GM23248 (cell line): ENCODE results near the gene MRM2. TPM values are rescaled to one million over a fixed set of nuclear protein-coding genes. Genes with fewer than 3 reads are reported as not detected.

ENCODE experiments used
- DNase-seq: peaks from one replicate; pipeline ENCODE4 v3.0.0-alpha.2; 2015
- H2AFZ ChIP-seq: fragments of 200-600 bp; sonication (generic); 2 replicates; pipeline ENCODE4 v1.6.1; 2016; ENCODE audit warnings: antibody characterized with exemption
- H3F3A ChIP-seq: fragments of 200-600 bp; sonication (generic); 2 replicates; pipeline ENCODE4 v1.6.1; 2016; ENCODE audit warnings: mild to moderate bottlenecking, antibody characterized with exemption, mixed run types; ENCODE audit not compliant: insufficient read depth
- H3K27ac ChIP-seq: fragments of 200-600 bp; sonication (generic); 2 replicates; pipeline ENCODE4 v1.5.1; 2016; ENCODE audit warnings: mild to moderate bottlenecking
- H3K27me3 ChIP-seq: fragments of 200-600 bp; sonication (generic); replicated peaks from 2 replicates; pipeline ENCODE4 v1.6.1; 2016; ENCODE audit warnings: mild to moderate bottlenecking; ENCODE audit not compliant: insufficient read depth
- H3K36me3 ChIP-seq: fragments of 200-600 bp; sonication (generic); 2 replicates; pipeline ENCODE4 v1.6.1; 2016; ENCODE audit warnings: low read depth, mild to moderate bottlenecking
- H3K4me1 ChIP-seq: fragments of 200-600 bp; sonication (generic); 2 replicates; pipeline ENCODE4 v1.6.1; 2016; ENCODE audit warnings: mild to moderate bottlenecking; ENCODE audit not compliant: insufficient read depth
- H3K4me2 ChIP-seq: fragments of 200-600 bp; sonication (generic); one replicate; pipeline ENCODE4 v1.6.1; 2016; ENCODE audit warnings: mild to moderate bottlenecking; ENCODE audit not compliant: unreplicated experiment
- H3K4me3 ChIP-seq: fragments of 200-600 bp; sonication (generic); 2 replicates; pipeline ENCODE4 v1.5.1; 2016; ENCODE audit warnings: mild to moderate bottlenecking
- H3K79me2 ChIP-seq: fragments of 200-600 bp; sonication (generic); 2 replicates; pipeline ENCODE4 v1.6.1; 2016; ENCODE audit warnings: mild to moderate bottlenecking; ENCODE audit not compliant: insufficient read depth
- H3K9ac ChIP-seq: fragments of 200-600 bp; sonication (generic); 2 replicates; pipeline ENCODE4 v1.6.1; 2016; ENCODE audit warnings: mild to moderate bottlenecking
- H3K9me2 ChIP-seq: fragments of 200-600 bp; sonication (generic); 2 replicates; pipeline ENCODE4 v1.6.1; 2016; ENCODE audit warnings: mixed run types, mild to moderate bottlenecking, moderate library complexity; ENCODE audit not compliant: insufficient read depth
- H3K9me3 ChIP-seq: fragments of 200-600 bp; sonication (generic); one replicate; pipeline ENCODE4 v1.6.1; 2017; ENCODE audit warnings: low read depth
- H4K20me1 ChIP-seq: fragments of 200-600 bp; sonication (generic); 2 replicates; pipeline ENCODE4 v1.6.0; 2016; ENCODE audit not compliant: insufficient read depth
- EZH2 ChIP-seq: fragments of 200-600 bp; sonication (generic); IDR thresholded peaks from 2 replicates; pipeline ENCODE4 v1.6.1; 2018; ENCODE audit warnings: antibody characterized with exemption, mild to moderate bottlenecking; ENCODE audit not compliant: insufficient read depth, poor library complexity, severe bottlenecking
- EZH2phosphoT487 ChIP-seq: fragments of 200-600 bp; sonication (generic); IDR thresholded peaks from 2 replicates; pipeline ENCODE4 v1.6.1; 2018; ENCODE audit warnings: antibody characterized with exemption, moderate library complexity, mild to moderate bottlenecking, low read depth; ENCODE audit not compliant: insufficient read depth
- WGBS, 2 experiments: methylation state at CpG; one replicate each; pipeline ENCODE4 v1.1.6; 2015 to 2017; ENCODE audit warnings: low lambda C conversion rate in 2 of 2, low coverage in 1 of 2; ENCODE audit errors: missing lambda C conversion rate in 2 of 2; 5-methylcytosine and 5-hydroxymethylcytosine counted together
- in situ Hi-C: fragments of 300-500 bp; cut with MboI; formaldehyde crosslinking; loops from 2 replicates; pipeline ENCODE4 v1.15.0; 2020
- polyA plus RNA-seq: library from polyadenylated mRNA; unstranded; fragments of >200 nt; fragmentation: Nextera tagmentation; extraction: Ambion mirVana; gene quantifications from 2 replicates; pipeline ENCODE4 v1.2.1, GENCODE V29; 2016
- total RNA-seq: library from RNA; depleted of rRNA; stranded (reverse); fragments of >200 nt; shearing (Covaris generic); gene quantifications from 2 replicates; pipeline ENCODE4 v1.2.3, GENCODE V29; 2014

Gene MRM2
- total and polyA plus RNA-seq, 2 experiments from 2014 or later, result 20.8 to 42.2 TPM

- TF ChIP-seq EZH2 (no peak), EZH2phosphoT487 (no peak)
- DNase-seq, result no peak
- no peak overlapping the region for H3K27ac ChIP-seq
- in situ Hi-C loops, result no loop called here
- H4K20me1 ChIP-seq, result no peaks in the 10 kb centered on the region
- H3K79me2 ChIP-seq, result peaks cover 58% of the 10 kb centered on the region
- peaks cover 7% of the 10 kb centered on the region; the same call in 1 of the 2 replicates for H3F3A ChIP-seq
- H3K4me3 ChIP-seq, result no peak overlapping the region
- H2AFZ ChIP-seq, result no peak overlapping the region
- H3K4me1 ChIP-seq, result peaks cover 16% of the 10 kb centered on the region; the same call in 1 of the 2 replicates
- no peak overlapping the region for H3K9ac ChIP-seq
- no peaks in the 10 kb centered on the region for H3K9me2 ChIP-seq
- H3K27me3 ChIP-seq, result no peaks in the 10 kb centered on the region
- no peaks in the 10 kb centered on the region for H3K9me3 ChIP-seq
- no peaks in the 10 kb centered on the region for H3K36me3 ChIP-seq
- no peak overlapping the region for H3K4me2 ChIP-seq
- 79 to 86% methylated on average over 8 of the region's 8 CpGs for WGBS, 2 experiments
These were observed 13.1 kb downstream of the MRM2 start for GRCh38 chr7:2228921-2229320.

GRCh38 chr7:2227699-2228098, 14.3 kb downstream of the MRM2 start:
- Histone ChIP-seq H3K4me1 (peaks cover 10% of the 10 kb centered on the region; the same call in 1 of the 2 replicates), H3K36me3 (no peaks in the 10 kb centered on the region), H3K79me2 (peaks cover 58% of the 10 kb centered on the region), H3K9me2 (no peaks in the 10 kb centered on the region), H3F3A (no peaks in the 10 kb centered on the region), H3K9ac (no peak overlapping the region), H3K4me2 (no peak overlapping the region), H3K27me3 (no peaks in the 10 kb centered on the region), H3K4me3 (no peak overlapping the region), H3K27ac (no peak overlapping the region), H4K20me1 (no peaks in the 10 kb centered on the region), H3K9me3 (no peaks in the 10 kb centered on the region), H2AFZ (no peak overlapping the region)
- DNase-seq, result no peak
- in situ Hi-C loops, result no loop called here
- WGBS, 2 experiments, result 92 to 94% methylated on average over 15 of the region's 15 CpGs
- TF ChIP-seq EZH2phosphoT487 (no peak), EZH2 (no peak)

GRCh38 chr7:2225830-2226229, 16.2 kb downstream of the MRM2 start:
- in situ Hi-C loops, result no loop called here
- H3K9me2 ChIP-seq, result no peaks in the 10 kb centered on the region
- WGBS, 2 experiments, result 89 to 95% methylated on average over 13 of the region's 13 CpGs
- H3K9me3 ChIP-seq, result no peaks in the 10 kb centered on the region
- no peaks in the 10 kb centered on the region; the same call in 1 of the 2 replicates for H3K36me3 ChIP-seq
- H3K4me1 ChIP-seq, result no peaks in the 10 kb centered on the region
- H3F3A ChIP-seq, result no peaks in the 10 kb centered on the region
- no peak overlapping the region for H3K27ac ChIP-seq
- TF ChIP-seq EZH2, result no peak
- TF ChIP-seq EZH2phosphoT487, result no peak
- no peak overlapping the region for H3K9ac ChIP-seq
- H3K27me3 ChIP-seq, result no peaks in the 10 kb centered on the region
- DNase-seq, result no peak
- H3K79me2 ChIP-seq, result peaks cover 40% of the 10 kb centered on the region
- no peak overlapping the region for H3K4me3 ChIP-seq
- H3K4me2 ChIP-seq, result no peak overlapping the region
- H2AFZ ChIP-seq, result no peak overlapping the region
- H4K20me1 ChIP-seq, result no peaks in the 10 kb centered on the region

- Histone ChIP-seq H2AFZ (no peak overlapping the region), H3K27me3 (no peaks in the 10 kb centered on the region), H3K4me1 (no peaks in the 10 kb centered on the region), H3K36me3 (no peaks in the 10 kb centered on the region; the same call in 1 of the 2 replicates), H4K20me1 (no peaks in the 10 kb centered on the region), H3K79me2 (peaks cover 35% of the 10 kb centered on the region), H3K4me2 (no peak overlapping the region), H3K4me3 (no peak overlapping the region), H3K27ac (no peak overlapping the region), H3K9me2 (no peaks in the 10 kb centered on the region), H3F3A (no peaks in the 10 kb centered on the region), H3K9ac (no peak overlapping the region), H3K9me3 (no peaks in the 10 kb centered on the region)
- TF ChIP-seq EZH2 (no peak), EZH2phosphoT487 (no peak)
- in situ Hi-C loops, result no loop called here
- DNase-seq, result no peak
- 93 to 94% methylated on average over 14 of the region's 14 CpGs for WGBS, 2 experiments
These were observed 16.7 kb downstream of the MRM2 start for GRCh38 chr7:2225336-2225735.

- Histone ChIP-seq H3K4me3 (no peak overlapping the region), H3K27me3 (no peaks in the 10 kb centered on the region), H3K9ac (no peak overlapping the region), H3K9me2 (no peaks in the 10 kb centered on the region), H3K36me3 (no peaks in the 10 kb centered on the region; the same call in 1 of the 2 replicates), H3K9me3 (no peaks in the 10 kb centered on the region), H3K27ac (no peak overlapping the region), H3K4me2 (no peak overlapping the region), H4K20me1 (no peaks in the 10 kb centered on the region), H3K79me2 (peaks cover 31% of the 10 kb centered on the region), H3F3A (no peaks in the 10 kb centered on the region), H3K4me1 (no peaks in the 10 kb centered on the region), H2AFZ (no peak overlapping the region)
- DNase-seq, result no peak
- WGBS, 2 experiments, result 58 to 78% methylated on average over 4 of the region's 4 CpGs
- no peak for TF ChIP-seq EZH2
- in situ Hi-C loops, result no loop called here
These were observed 17.1 kb downstream of the MRM2 start for GRCh38 chr7:2224934-2225333.
